Upper lobe of right lung (tissue), 1 donor: ENCODE measurements around the gene LRFN2. TPM values are rescaled to one million over a fixed set of nuclear protein-coding genes. Genes with fewer than 3 reads are reported as not detected.

Source experiments
- ATAC-seq: fragments of 200-7000 bp; cut with Tn5 transposase; one replicate; pipeline ENCODE4 v1.9.1; 2020; ENCODE audit warnings: mild to moderate bottlenecking, moderate library complexity
- DNase-seq: peaks from one replicate; pipeline ENCODE4 v3.0.0-alpha.2; 2020
- H3K27ac ChIP-seq: fragments of 200-600 bp; one replicate; pipeline ENCODE4 v1.8.0; 2022
- H3K27me3 ChIP-seq: fragments of 200-600 bp; one replicate; pipeline ENCODE4 v1.8.0; 2022; ENCODE audit warnings: mild to moderate bottlenecking
- H3K36me3 ChIP-seq: fragments of 200-600 bp; one replicate; pipeline ENCODE4 v1.8.0; 2022
- H3K4me1 ChIP-seq: fragments of 200-600 bp; one replicate; pipeline ENCODE4 v1.8.0; 2022
- H3K4me3 ChIP-seq: fragments of 200-600 bp; one replicate; pipeline ENCODE4 v1.8.0; 2022; ENCODE audit warnings: mild to moderate bottlenecking
- H3K9me3 ChIP-seq: fragments of 200-600 bp; one replicate; pipeline ENCODE4 v1.8.0; 2022
- intact Hi-C: fragments of 100-400 bp; cut with DNase I; formaldehyde crosslinking; loops from one replicate; pipeline ENCODE4 v1.11.0; 2022
- total RNA-seq: library from RNA; stranded (reverse); fragmentation: NEBNext Ultra II Directional; extraction: Animal tissue kit (Norgen Biotek cat#: 25700); gene quantifications from one replicate; pipeline ENCODE4 v1.2.1, GENCODE V29; 2021
- TF ChIP-seq, protein P1 (sequence below): fragments of 200-600 bp; IDR thresholded peaks from one replicate; pipeline ENCODE4 v1.8.0; 2022; ENCODE audit warnings: antibody characterized with exemption
- donor health status: DM: no; HTN: yes; CAD: no; lungs with severe emphysema.

The LRFN2 gene
- total RNA-seq, 1 donor from 2014 or later: not detected

DNA sequence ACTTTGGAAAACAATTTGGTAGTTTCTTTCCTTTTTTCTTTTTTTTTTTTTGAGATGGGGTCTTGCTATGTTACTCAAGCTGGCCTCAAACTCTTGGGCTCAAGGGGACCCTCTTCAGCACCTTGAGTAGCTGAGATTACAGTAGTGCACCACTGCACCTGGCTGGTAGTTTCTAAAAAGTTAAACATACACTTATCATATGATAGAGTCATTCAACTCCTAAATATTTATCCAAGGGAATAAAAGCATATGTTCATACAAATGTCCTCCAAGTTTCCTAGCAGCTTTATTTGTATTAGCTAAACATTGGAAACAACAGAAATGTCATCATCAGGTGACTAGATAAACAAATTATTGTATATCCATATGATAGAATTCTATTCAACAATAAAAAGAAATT is 213.9 kb downstream of the LRFN2 start:
- intact Hi-C loops: no loop called here
- Histone ChIP-seq H3K4me3 (no peak overlapping the region), H3K9me3 (no peaks in the 10 kb centered on the region), H3K27ac (no peak overlapping the region), H3K4me1 (no peaks in the 10 kb centered on the region), H3K27me3 (no peaks in the 10 kb centered on the region), H3K36me3 (no peaks in the 10 kb centered on the region)
- TF ChIP-seq, protein P1, sequence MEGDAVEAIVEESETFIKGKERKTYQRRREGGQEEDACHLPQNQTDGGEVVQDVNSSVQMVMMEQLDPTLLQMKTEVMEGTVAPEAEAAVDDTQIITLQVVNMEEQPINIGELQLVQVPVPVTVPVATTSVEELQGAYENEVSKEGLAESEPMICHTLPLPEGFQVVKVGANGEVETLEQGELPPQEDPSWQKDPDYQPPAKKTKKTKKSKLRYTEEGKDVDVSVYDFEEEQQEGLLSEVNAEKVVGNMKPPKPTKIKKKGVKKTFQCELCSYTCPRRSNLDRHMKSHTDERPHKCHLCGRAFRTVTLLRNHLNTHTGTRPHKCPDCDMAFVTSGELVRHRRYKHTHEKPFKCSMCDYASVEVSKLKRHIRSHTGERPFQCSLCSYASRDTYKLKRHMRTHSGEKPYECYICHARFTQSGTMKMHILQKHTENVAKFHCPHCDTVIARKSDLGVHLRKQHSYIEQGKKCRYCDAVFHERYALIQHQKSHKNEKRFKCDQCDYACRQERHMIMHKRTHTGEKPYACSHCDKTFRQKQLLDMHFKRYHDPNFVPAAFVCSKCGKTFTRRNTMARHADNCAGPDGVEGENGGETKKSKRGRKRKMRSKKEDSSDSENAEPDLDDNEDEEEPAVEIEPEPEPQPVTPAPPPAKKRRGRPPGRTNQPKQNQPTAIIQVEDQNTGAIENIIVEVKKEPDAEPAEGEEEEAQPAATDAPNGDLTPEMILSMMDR: no peak
- DNase-seq: no peak
- ATAC-seq: no peak

DNA sequence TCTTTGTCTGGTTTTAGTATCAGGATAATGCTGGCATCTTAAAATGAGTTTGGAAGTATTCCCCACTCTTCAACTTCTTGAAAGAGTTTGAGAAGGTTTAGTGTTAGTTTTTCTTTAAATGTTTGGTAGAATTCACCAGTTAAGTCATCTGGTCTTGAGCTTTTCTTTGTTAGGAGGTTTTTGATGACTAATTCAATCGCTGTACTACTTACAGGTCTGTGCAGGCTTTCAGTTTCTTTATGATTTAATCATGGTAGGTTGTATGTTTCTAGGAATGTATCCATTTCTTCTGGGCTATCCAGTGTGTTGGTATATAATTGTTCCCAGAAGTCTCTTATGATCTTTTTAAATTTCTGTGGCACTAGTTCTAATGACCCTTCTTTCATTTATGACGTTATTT is 215.5 kb downstream of the LRFN2 start:
- Histone ChIP-seq H3K27me3 (no peaks in the 10 kb centered on the region), H3K27ac (no peak overlapping the region), H3K9me3 (no peaks in the 10 kb centered on the region), H3K4me1 (no peaks in the 10 kb centered on the region), H3K36me3 (no peaks in the 10 kb centered on the region), H3K4me3 (no peak overlapping the region)
- ATAC-seq (no peak), DNase-seq (no peak)
- intact Hi-C loops: no loop called here
- TF ChIP-seq, protein P1: no peak

DNA sequence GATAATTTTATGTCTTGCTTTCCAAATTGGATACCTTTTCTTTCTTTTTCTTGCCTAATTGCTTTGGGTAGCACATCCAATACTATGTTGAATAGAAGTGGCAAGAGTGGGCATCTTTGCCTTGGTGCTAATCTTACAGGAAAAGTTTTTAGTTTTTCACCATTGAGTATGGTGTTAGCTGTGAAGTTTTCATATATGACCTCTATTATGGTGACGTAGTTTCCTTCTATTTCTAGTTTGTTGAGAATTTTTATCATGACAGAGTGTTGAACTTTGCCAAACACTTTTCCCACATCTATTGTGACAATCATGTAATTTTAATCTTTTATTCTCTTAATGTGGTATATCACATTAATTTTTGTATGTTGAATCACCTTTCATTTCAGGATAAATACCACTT is 216.1 kb downstream of the LRFN2 start:
- ATAC-seq (no peak), DNase-seq (no peak)
- no peak overlapping the region for H3K27ac ChIP-seq
- H3K27me3 ChIP-seq: no peaks in the 10 kb centered on the region
- intact Hi-C loops: no loop called here
- H3K4me3 ChIP-seq: no peak overlapping the region
- no peaks in the 10 kb centered on the region for H3K4me1 ChIP-seq
- no peaks in the 10 kb centered on the region for H3K36me3 ChIP-seq
- H3K9me3 ChIP-seq: no peaks in the 10 kb centered on the region
- TF ChIP-seq, protein P1: no peak

DNA sequence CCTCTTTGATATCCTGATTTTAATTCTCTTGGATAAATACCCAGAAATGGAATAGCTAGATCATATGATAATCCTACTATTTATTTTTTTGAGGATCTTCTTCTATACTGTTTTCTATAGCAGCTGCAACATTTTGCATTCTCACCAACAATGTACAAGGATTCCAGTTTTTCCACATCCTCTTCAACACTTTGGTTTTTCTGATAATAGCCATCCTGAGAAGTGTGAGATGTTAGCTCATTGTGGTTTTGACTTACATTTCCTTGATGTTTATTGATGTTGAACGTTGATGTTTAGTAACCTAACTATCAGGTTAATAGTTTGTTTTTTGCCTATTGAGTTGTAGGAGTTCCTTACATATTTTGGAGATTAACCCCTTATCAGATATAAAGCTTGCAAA is 217.3 kb downstream of the LRFN2 start:
- no peaks in the 10 kb centered on the region for H3K9me3 ChIP-seq
- ATAC-seq: no peak
- intact Hi-C loops: no loop called here

DNA sequence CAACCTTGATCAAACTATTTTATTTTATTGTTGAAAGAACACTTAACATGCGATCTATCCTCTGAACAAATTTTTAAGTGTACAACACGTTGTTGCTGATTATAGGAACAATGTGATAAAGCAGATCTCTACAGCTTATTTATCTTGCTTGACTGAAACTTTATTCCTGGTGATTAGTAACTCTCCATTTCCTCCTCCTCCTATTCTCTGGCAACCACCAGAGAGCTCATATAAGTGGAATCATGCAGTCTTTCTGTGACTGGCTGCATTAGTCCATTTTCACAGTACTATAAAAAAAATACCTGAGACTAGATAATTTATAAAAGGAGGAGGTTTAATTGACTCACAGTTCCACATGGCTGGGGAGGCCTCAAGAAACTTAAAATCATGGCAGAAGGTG is 218.1 kb downstream of the LRFN2 start:
- Histone ChIP-seq H3K27ac (no peak overlapping the region), H3K4me1 (no peaks in the 10 kb centered on the region), H3K4me3 (no peak overlapping the region), H3K27me3 (no peaks in the 10 kb centered on the region), H3K36me3 (no peaks in the 10 kb centered on the region), H3K9me3 (no peaks in the 10 kb centered on the region)
- DNase-seq: no peak
- no peak for ATAC-seq
- TF ChIP-seq, protein P1: no peak
- intact Hi-C loops: no loop called here

More for the DNA sequence above, 217.3 kb downstream of the LRFN2 start:
- Histone ChIP-seq H3K27ac (no peak overlapping the region), H3K36me3 (no peaks in the 10 kb centered on the region), H3K27me3 (no peaks in the 10 kb centered on the region), H3K4me3 (no peak overlapping the region), H3K4me1 (no peaks in the 10 kb centered on the region)
- no peak for DNase-seq
- TF ChIP-seq, protein P1: no peak

DNA sequence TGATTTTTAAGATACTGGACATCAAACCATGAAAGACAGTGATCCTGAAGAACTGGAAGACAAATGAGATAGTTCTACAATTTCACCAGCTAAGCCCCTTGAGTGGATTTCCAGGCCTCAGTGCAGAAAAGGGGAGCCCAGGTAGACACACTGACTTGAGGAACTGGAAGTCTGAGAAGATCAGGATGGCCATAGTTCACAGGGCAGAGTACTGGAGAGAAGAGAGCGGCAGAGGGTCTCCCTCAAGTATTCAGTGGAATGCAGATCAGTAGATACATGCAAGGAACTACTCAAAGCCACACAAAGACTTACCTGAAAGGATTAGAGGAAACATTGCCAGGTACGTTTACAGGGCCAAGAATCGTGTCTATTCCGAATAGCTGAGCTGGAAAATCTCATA is 224.3 kb downstream of the LRFN2 start:
- Histone ChIP-seq H3K4me3 (no peak overlapping the region), H3K4me1 (no peaks in the 10 kb centered on the region), H3K27ac (no peak overlapping the region), H3K9me3 (no peaks in the 10 kb centered on the region), H3K27me3 (no peaks in the 10 kb centered on the region), H3K36me3 (no peaks in the 10 kb centered on the region)
- TF ChIP-seq, protein P1: no peak
- ATAC-seq (no peak), DNase-seq (no peak)
- intact Hi-C loops: no loop called here
